MM.1S (cell line): ENCODE results near the gene MROH2A.

Source experiments
- DNase-seq: peaks from one replicate; pipeline ENCODE4 v3.0.0-alpha.2; 2015
- H2AFZ ChIP-seq: fragments of 300-600 bp; sonication (generic); 2 replicates; pipeline ENCODE4 v1.6.0; 2016; ENCODE audit warnings: antibody characterized with exemption, low read length
- H3F3A ChIP-seq: fragments of 300-600 bp; sonication (generic); 2 replicates; pipeline ENCODE4 v1.6.1; 2016; ENCODE audit warnings: mild to moderate bottlenecking, antibody characterized with exemption, low read length, moderate library complexity, mixed read lengths; ENCODE audit not compliant: insufficient read depth
- H3K27ac ChIP-seq: fragments of 300-600 bp; sonication (generic); 2 replicates; pipeline ENCODE4 v1.5.1; 2016; ENCODE audit warnings: mild to moderate bottlenecking, low read length
- H3K27me3 ChIP-seq: fragments of 300-600 bp; sonication (generic); replicated peaks from 2 replicates; pipeline ENCODE4 v1.6.0; 2016; ENCODE audit warnings: low read length; ENCODE audit not compliant: insufficient read depth
- H3K36me3 ChIP-seq: fragments of 300-600 bp; sonication (generic); replicated peaks from 2 replicates; pipeline ENCODE4 v1.6.1; 2016; ENCODE audit warnings: mild to moderate bottlenecking, low read length, mixed read lengths; ENCODE audit not compliant: insufficient read depth
- H3K4me1 ChIP-seq: fragments of 300-600 bp; sonication (generic); 2 replicates; pipeline ENCODE4 v1.6.1; 2016; ENCODE audit warnings: low read length, mixed read lengths
- H3K4me2 ChIP-seq: fragments of 300-600 bp; sonication (generic); 2 replicates; pipeline ENCODE4 v1.6.0; 2016; ENCODE audit warnings: low read depth, low read length
- H3K4me3 ChIP-seq: fragments of 300-600 bp; sonication (generic); 2 replicates; pipeline ENCODE4 v1.5.1; 2016; ENCODE audit warnings: low read length, mixed read lengths
- H3K79me2 ChIP-seq: fragments of 300-600 bp; sonication (generic); 2 replicates; pipeline ENCODE4 v1.6.1; 2016; ENCODE audit warnings: mixed run types, low read length, mixed read lengths
- H3K9ac ChIP-seq: fragments of 300-600 bp; sonication (generic); 2 replicates; pipeline ENCODE4 v1.6.1; 2016; ENCODE audit warnings: low read length, mixed read lengths
- H3K9me2 ChIP-seq: fragments of 300-600 bp; sonication (generic); replicated peaks from 2 replicates; pipeline ENCODE4 v1.6.1; 2016; ENCODE audit warnings: mild to moderate bottlenecking, low read length, mixed read lengths; ENCODE audit not compliant: insufficient read depth
- H3K9me3 ChIP-seq: fragments of 300-600 bp; sonication (generic); replicated peaks from 2 replicates; pipeline ENCODE4 v1.6.1; 2016; ENCODE audit warnings: mild to moderate bottlenecking, low read length, mixed read lengths; ENCODE audit not compliant: insufficient read depth
- H4K20me1 ChIP-seq: fragments of 300-600 bp; sonication (generic); 2 replicates; pipeline ENCODE4 v1.6.1; 2016; ENCODE audit warnings: mild to moderate bottlenecking, low read length, moderate library complexity, mixed read lengths; ENCODE audit not compliant: insufficient read depth
- EZH2 ChIP-seq: fragments of 300-600 bp; sonication (generic); optimal IDR thresholded peaks from 2 replicates; pipeline ENCODE3; 2017; ENCODE audit warnings: low read depth, mild to moderate bottlenecking, antibody characterized with exemption, low read length, mixed read lengths
- EZH2phosphoT487 ChIP-seq: fragments of 300-600 bp; sonication (generic); IDR thresholded peaks from 2 replicates; pipeline ENCODE4 v1.6.1; 2018; ENCODE audit warnings: antibody characterized with exemption, low read length
- TF ChIP-seq, protein P1 (sequence below): fragments of 300-600 bp; sonication (generic); IDR thresholded peaks from 2 replicates; pipeline ENCODE4 v1.5.1; 2016; ENCODE audit warnings: antibody characterized with exemption, low read length, mixed read lengths

Gene MROH2A

DNA sequence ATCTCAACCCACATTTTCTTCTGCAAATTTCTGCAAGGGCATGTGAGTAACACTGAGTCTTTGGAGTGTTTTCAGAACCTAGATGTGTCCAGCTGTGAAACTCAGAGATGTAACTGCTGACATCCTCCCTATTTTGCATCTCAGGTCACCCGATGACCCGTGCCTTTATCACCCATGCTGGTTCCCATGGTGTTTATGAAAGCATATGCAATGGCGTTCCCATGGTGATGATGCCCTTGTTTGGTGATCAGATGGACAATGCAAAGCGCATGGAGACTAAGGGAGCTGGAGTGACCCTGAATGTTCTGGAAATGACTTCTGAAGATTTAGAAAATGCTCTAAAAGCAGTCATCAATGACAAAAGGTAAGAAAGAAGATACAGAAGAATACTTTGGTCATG, 10.1 kb upstream of the MROH2A start:
- no peaks in the 10 kb centered on the region for H3F3A ChIP-seq
- no peak overlapping the region for H3K27ac ChIP-seq
- H3K9me2 ChIP-seq: no peaks in the 10 kb centered on the region
- H2AFZ ChIP-seq: no peak overlapping the region
- H3K4me3 ChIP-seq: no peak overlapping the region
- DNase-seq: no peak
- H3K4me1 ChIP-seq: no peaks in the 10 kb centered on the region
- no peaks in the 10 kb centered on the region for H3K79me2 ChIP-seq
- no peaks in the 10 kb centered on the region for H3K27me3 ChIP-seq
- no peaks in the 10 kb centered on the region for H4K20me1 ChIP-seq
- no peaks in the 10 kb centered on the region for H3K36me3 ChIP-seq
- no peak overlapping the region for H3K9ac ChIP-seq
- TF ChIP-seq, protein P1, sequence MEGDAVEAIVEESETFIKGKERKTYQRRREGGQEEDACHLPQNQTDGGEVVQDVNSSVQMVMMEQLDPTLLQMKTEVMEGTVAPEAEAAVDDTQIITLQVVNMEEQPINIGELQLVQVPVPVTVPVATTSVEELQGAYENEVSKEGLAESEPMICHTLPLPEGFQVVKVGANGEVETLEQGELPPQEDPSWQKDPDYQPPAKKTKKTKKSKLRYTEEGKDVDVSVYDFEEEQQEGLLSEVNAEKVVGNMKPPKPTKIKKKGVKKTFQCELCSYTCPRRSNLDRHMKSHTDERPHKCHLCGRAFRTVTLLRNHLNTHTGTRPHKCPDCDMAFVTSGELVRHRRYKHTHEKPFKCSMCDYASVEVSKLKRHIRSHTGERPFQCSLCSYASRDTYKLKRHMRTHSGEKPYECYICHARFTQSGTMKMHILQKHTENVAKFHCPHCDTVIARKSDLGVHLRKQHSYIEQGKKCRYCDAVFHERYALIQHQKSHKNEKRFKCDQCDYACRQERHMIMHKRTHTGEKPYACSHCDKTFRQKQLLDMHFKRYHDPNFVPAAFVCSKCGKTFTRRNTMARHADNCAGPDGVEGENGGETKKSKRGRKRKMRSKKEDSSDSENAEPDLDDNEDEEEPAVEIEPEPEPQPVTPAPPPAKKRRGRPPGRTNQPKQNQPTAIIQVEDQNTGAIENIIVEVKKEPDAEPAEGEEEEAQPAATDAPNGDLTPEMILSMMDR: no peak
- TF ChIP-seq EZH2phosphoT487 (no peak), EZH2 (no peak)
- H3K4me2 ChIP-seq: no peak overlapping the region
- no peaks in the 10 kb centered on the region for H3K9me3 ChIP-seq

DNA sequence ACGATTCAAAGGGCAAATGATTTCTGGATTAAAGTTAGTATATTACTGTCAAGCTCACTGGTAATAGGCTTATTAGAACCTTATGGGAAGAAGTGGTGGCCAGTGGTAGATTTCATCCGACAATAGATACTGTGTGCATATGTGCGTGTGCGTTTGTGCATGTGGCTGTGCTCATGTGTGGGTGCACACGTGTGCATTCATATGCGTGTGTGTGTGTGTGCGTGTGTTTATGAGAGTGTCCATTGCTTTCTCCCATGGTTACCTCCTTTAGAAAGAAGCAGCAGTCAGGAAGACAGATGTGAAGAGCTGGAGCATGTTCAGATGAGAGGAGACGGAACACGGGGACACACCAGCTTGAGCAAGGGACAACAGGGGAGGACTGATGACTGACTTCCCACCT, 8.9 kb upstream of the MROH2A start:
- H3K4me2 ChIP-seq: no peak overlapping the region
- H2AFZ ChIP-seq: no peak overlapping the region
- no peak for TF ChIP-seq EZH2phosphoT487
- TF ChIP-seq, protein P1: no peak
- no peak for TF ChIP-seq EZH2
- no peaks in the 10 kb centered on the region for H3K4me1 ChIP-seq
- H3K27ac ChIP-seq: no peak overlapping the region
- H3K9me2 ChIP-seq: no peaks in the 10 kb centered on the region
- DNase-seq: no peak
- H3K36me3 ChIP-seq: no peaks in the 10 kb centered on the region
- no peaks in the 10 kb centered on the region for H3K27me3 ChIP-seq
- H3K4me3 ChIP-seq: no peak overlapping the region
- no peaks in the 10 kb centered on the region for H3F3A ChIP-seq
- no peaks in the 10 kb centered on the region for H4K20me1 ChIP-seq
- H3K9me3 ChIP-seq: no peaks in the 10 kb centered on the region
- H3K79me2 ChIP-seq: no peaks in the 10 kb centered on the region
- no peak overlapping the region for H3K9ac ChIP-seq

DNA sequence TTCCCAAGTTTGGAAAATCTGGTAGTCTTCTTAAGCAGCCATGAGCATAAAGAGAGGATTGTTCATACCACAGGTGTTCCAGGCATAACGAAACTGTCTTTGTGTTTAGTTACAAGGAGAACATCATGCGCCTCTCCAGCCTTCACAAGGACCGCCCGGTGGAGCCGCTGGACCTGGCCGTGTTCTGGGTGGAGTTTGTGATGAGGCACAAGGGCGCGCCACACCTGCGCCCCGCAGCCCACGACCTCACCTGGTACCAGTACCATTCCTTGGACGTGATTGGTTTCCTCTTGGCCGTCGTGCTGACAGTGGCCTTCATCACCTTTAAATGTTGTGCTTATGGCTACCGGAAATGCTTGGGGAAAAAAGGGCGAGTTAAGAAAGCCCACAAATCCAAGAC, 6.0 kb upstream of the MROH2A start:
- H3K27me3 ChIP-seq: no peaks in the 10 kb centered on the region
- no peak for TF ChIP-seq EZH2
- TF ChIP-seq, protein P1: no peak
- TF ChIP-seq EZH2phosphoT487: no peak
- H2AFZ ChIP-seq: no peak overlapping the region
- no peak overlapping the region for H3K4me2 ChIP-seq
- no peak overlapping the region for H3K27ac ChIP-seq
- no peaks in the 10 kb centered on the region for H3F3A ChIP-seq
- no peaks in the 10 kb centered on the region for H4K20me1 ChIP-seq
- no peaks in the 10 kb centered on the region for H3K36me3 ChIP-seq
- no peak for DNase-seq
- no peak overlapping the region for H3K9ac ChIP-seq
- H3K4me1 ChIP-seq: no peaks in the 10 kb centered on the region
- no peak overlapping the region for H3K4me3 ChIP-seq
- H3K79me2 ChIP-seq: no peaks in the 10 kb centered on the region
- H3K9me2 ChIP-seq: no peaks in the 10 kb centered on the region
- no peaks in the 10 kb centered on the region for H3K9me3 ChIP-seq
